Activated T-cell treated with anti-CD3 and anti-CD28 coated beads, Interleukin-2, amount 50 U/mL, for 72 hours (primary cell): ENCODE measurements around the gene UGT1A9. TPM values are rescaled to one million over a fixed set of nuclear protein-coding genes. Genes with fewer than 3 reads are reported as not detected.

Experiments used
- ATAC-seq, 2 donors: fragments of 150-1000 bp; cut with Tn5 transposase; replicated peaks in 1 of 2; 2 replicates each; pipeline ENCODE4 v1.10.0; 2021; ENCODE audit warnings: moderate library complexity in 2 of 2, mild to moderate bottlenecking in 1 of 2
- DNase-seq, 2 donors: peaks; one replicate each; pipeline ENCODE4 v3.0.0; 2021 to 2022; ENCODE audit warnings: mixed read lengths in 1 of 2
- H3K27ac Mint-ChIP-seq: one replicate; pipeline ENCODE4 v1.8.0; 2022; ENCODE audit warnings: mild to moderate bottlenecking, moderate library complexity, mixed read lengths
- H3K27me3 Mint-ChIP-seq: one replicate; pipeline ENCODE4 v1.8.0; 2022; ENCODE audit warnings: low read depth, mixed read lengths
- H3K36me3 Mint-ChIP-seq, 2 donors: one replicate each; pipeline ENCODE4 v1.8.0; 2022; ENCODE audit warnings: mixed read lengths in 2 of 2, mild to moderate bottlenecking in 1 of 2; ENCODE audit not compliant: insufficient read depth in 2 of 2
- H3K4me1 Mint-ChIP-seq: one replicate; pipeline ENCODE4 v1.8.0; 2022; ENCODE audit warnings: low read depth, mixed read lengths
- H3K4me3 Mint-ChIP-seq, 2 donors: one replicate each; pipeline ENCODE4 v1.8.0; 2022; ENCODE audit warnings: mild to moderate bottlenecking in 2 of 2, mixed read lengths in 2 of 2, moderate library complexity in 2 of 2
- H3K9me3 Mint-ChIP-seq, 2 donors: one replicate each; pipeline ENCODE4 v1.8.0; 2022; ENCODE audit warnings: mixed read lengths in 2 of 2
- total RNA-seq, 2 donors: library from RNA; stranded (reverse); gene quantifications; one replicate each; pipeline ENCODE4 v1.2.3, GENCODE V29; 2022

UGT1A9 gene
- total RNA-seq, 2 donors from 2014 or later = not detected

- no peak overlapping the region for H3K27ac Mint-ChIP-seq
- H3K9me3 Mint-ChIP-seq = no peaks in the 10 kb centered on the region
- DNase-seq (no peak), ATAC-seq (no peak)
- peaks cover 23% of the 10 kb centered on the region for H3K27me3 Mint-ChIP-seq
- no peak overlapping the region for H3K4me3 Mint-ChIP-seq
- no peaks in the 10 kb centered on the region for H3K36me3 Mint-ChIP-seq
- peaks cover 8% of the 10 kb centered on the region for H3K4me1 Mint-ChIP-seq
Observed at GRCh38 chr2:233658610-233659009, 13.1 kb upstream of the UGT1A9 start.

DNA sequence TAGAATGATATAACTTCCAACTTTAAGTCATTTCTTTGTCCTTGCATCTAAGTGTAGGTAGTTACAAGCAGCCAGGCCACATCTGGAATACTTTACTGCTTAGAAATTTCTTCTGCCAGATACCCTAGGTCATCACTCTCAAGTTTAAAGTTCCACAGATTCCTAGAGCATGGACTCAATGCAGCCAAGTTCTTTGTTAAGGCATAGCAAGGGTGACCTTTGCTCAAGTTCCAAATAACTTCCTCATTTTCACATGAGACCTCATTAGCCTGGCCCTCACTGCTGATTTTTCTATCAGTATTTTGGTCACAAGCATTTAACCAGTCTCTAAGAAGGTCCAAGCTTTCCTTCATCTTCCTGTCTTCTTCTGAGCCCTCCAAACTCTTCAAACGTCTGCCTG, 7.8 kb upstream of the UGT1A9 start:
- Mint-ChIP-seq H3K9me3 (peaks cover 2 to 6% of the 10 kb centered on the region in 2 donors), H3K4me1 (no peaks in the 10 kb centered on the region), H3K4me3 (no peak overlapping the region)

GRCh38 chr2:233668605-233669260, 3.0 kb upstream of the UGT1A9 start:
- no peak for ATAC-seq
- Mint-ChIP-seq H3K4me3 (no peak overlapping the region), H3K9me3 (peaks cover 2 to 6% of the 10 kb centered on the region in 2 donors), H3K27me3 (no peaks in the 10 kb centered on the region), H3K27ac (no peak overlapping the region), H3K36me3 (no peaks in the 10 kb centered on the region), H3K4me1 (no peaks in the 10 kb centered on the region)
- DNase-seq = no peak

More for the DNA sequence above, 7.8 kb upstream of the UGT1A9 start:
- Mint-ChIP-seq H3K27me3 (peaks cover 16% of the 10 kb centered on the region), H3K36me3 (no peaks in the 10 kb centered on the region), H3K27ac (no peak overlapping the region)
- ATAC-seq (no peak), DNase-seq (no peak)

GRCh38 chr2:233672886-233673285, 1.2 kb downstream of the UGT1A9 start:
- Mint-ChIP-seq H3K4me1 (no peaks in the 10 kb centered on the region), H3K27me3 (peaks cover 15% of the 10 kb centered on the region), H3K27ac (no peak overlapping the region), H3K9me3 (peaks cover 0 to 6% of the 10 kb centered on the region in 2 donors), H3K36me3 (no peaks in the 10 kb centered on the region), H3K4me3 (no peak overlapping the region)
- DNase-seq (no peak), ATAC-seq (no peak)

GRCh38 chr2:233673896-233674295, 2.2 kb downstream of the UGT1A9 start:
- DNase-seq (no peak), ATAC-seq (no peak)
- Mint-ChIP-seq H3K36me3 (no peaks in the 10 kb centered on the region), H3K4me3 (no peak overlapping the region), H3K27me3 (peaks cover 19% of the 10 kb centered on the region), H3K9me3 (no peaks in the 10 kb centered on the region), H3K4me1 (no peaks in the 10 kb centered on the region), H3K27ac (no peak overlapping the region)

GRCh38 chr2:233674314-233674713, 2.6 kb downstream of the UGT1A9 start:
- ATAC-seq (no peak), DNase-seq (no peak)
- Mint-ChIP-seq H3K36me3 (no peaks in the 10 kb centered on the region), H3K27ac (no peak overlapping the region), H3K27me3 (peaks cover 19% of the 10 kb centered on the region), H3K4me3 (no peak overlapping the region), H3K4me1 (no peaks in the 10 kb centered on the region), H3K9me3 (no peaks in the 10 kb centered on the region)

- ATAC-seq (no peak), DNase-seq (no peak)
- Mint-ChIP-seq H3K27me3 (peaks cover 19% of the 10 kb centered on the region), H3K27ac (no peak overlapping the region), H3K36me3 (no peaks in the 10 kb centered on the region), H3K4me1 (no peaks in the 10 kb centered on the region), H3K9me3 (no peaks in the 10 kb centered on the region), H3K4me3 (no peak overlapping the region)
Observed at GRCh38 chr2:233674995-233675394, 3.3 kb downstream of the UGT1A9 start.

GRCh38 chr2:233676046-233676445, 4.3 kb downstream of the UGT1A9 start:
- H3K9me3 Mint-ChIP-seq = no peaks in the 10 kb centered on the region
- H3K4me3 Mint-ChIP-seq = no peak overlapping the region
- no peaks in the 10 kb centered on the region for H3K36me3 Mint-ChIP-seq
- H3K27ac Mint-ChIP-seq = no peak overlapping the region
- no peaks in the 10 kb centered on the region for H3K4me1 Mint-ChIP-seq
- H3K27me3 Mint-ChIP-seq = peaks cover 19% of the 10 kb centered on the region
- ATAC-seq (no peak), DNase-seq (no peak)

- Mint-ChIP-seq H3K4me1 (no peaks in the 10 kb centered on the region), H3K9me3 (no peaks in the 10 kb centered on the region), H3K27me3 (peaks cover 19% of the 10 kb centered on the region), H3K27ac (no peak overlapping the region), H3K4me3 (no peak overlapping the region), H3K36me3 (no peaks in the 10 kb centered on the region)
- DNase-seq (no peak), ATAC-seq (no peak)
Observed at GRCh38 chr2:233679196-233679595, 7.5 kb downstream of the UGT1A9 start.

DNA sequence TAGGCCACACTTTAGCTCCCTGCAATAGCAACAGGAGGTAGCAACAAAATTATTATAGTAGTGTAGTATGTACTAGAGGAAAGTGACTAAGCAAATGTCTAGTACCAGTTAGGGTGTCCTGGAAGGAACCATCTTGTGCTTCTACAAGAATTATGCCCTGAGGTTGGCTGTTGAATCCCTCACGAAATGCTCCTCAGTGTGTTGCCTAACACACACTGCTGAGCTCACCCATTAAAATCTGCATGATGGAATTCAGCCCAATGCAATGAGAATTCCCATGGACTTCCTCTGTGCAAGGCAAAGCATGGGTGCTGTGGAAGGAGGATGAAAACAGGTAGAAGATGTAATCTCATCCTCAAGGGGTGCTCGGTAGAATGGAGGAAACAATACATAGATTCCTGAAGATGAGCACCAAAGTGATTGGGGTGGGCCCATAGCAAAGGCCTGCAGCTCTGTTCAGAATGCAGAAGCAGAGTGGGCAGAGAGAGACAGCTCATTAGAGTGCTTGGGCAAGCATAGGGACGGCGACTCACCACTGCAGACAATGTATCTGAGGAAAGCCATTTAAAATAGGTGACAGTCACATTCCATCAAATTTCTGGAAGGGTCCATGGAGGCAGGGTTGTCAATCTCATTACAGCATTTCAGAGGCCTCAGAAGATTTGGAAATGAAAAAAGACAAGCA, 8.8 kb downstream of the UGT1A9 start:
- no peaks in the 10 kb centered on the region for H3K4me1 Mint-ChIP-seq
- no peaks in the 10 kb centered on the region for H3K9me3 Mint-ChIP-seq
- H3K4me3 Mint-ChIP-seq = no peak overlapping the region
- H3K27ac Mint-ChIP-seq = no peak overlapping the region
- no peaks in the 10 kb centered on the region for H3K36me3 Mint-ChIP-seq
- peaks cover 19% of the 10 kb centered on the region for H3K27me3 Mint-ChIP-seq
- no peak for ATAC-seq
- DNase-seq = no peak

DNA sequence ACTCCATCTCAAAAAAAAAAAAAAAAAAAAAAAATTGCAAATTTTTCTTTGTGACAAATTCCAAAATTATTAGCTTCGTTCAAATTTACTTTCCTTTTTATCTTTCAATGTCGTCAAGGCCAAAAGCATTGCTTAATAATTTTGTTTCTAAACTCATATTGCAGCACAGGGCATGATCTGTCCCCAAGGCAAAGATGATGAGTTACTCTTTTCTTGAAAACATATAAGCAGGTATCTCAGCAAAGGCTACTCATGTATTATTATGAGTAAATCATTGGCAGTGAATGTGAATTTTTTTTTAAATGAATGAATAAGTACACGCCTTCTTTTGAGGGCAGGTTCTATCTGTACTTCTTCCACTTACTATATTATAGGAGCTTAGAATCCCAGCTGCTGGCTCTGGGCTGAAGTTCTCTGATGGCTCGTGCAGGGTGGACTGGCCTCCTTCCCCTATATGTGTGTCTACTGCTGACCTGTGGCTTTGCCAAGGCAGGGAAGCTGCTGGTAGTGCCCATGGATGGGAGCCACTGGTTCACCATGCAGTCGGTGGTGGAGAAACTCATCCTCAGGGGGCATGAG, 9.9 kb downstream of the UGT1A9 start, which contains the start of gene UGT1A7:
Gene UGT1A7 (plus strand): TSS at position 381 of the 579 bp plus-strand sequence. CDS start 37 bp downstream, at position 418.
- no peak for ATAC-seq
- no peak for DNase-seq
- Mint-ChIP-seq H3K27ac (no peak within 1 kb of the TSS), H3K4me3 (no peak within 1 kb of the TSS), H3K9me3 (no peaks in the 10 kb centered on the region), H3K27me3 (peaks cover 10% of the 10 kb centered on the region), H3K36me3 (no peaks in the 10 kb centered on the region), H3K4me1 (no peaks in the 10 kb centered on the region)

GRCh38 chr2:233684640-233685039, 12.9 kb downstream of the UGT1A9 start:
- no peak for DNase-seq
- Mint-ChIP-seq H3K27me3 (no peaks in the 10 kb centered on the region), H3K27ac (no peak overlapping the region), H3K9me3 (no peaks in the 10 kb centered on the region), H3K4me1 (no peaks in the 10 kb centered on the region), H3K4me3 (no peak overlapping the region), H3K36me3 (no peaks in the 10 kb centered on the region)
- no peak for ATAC-seq

DNA sequence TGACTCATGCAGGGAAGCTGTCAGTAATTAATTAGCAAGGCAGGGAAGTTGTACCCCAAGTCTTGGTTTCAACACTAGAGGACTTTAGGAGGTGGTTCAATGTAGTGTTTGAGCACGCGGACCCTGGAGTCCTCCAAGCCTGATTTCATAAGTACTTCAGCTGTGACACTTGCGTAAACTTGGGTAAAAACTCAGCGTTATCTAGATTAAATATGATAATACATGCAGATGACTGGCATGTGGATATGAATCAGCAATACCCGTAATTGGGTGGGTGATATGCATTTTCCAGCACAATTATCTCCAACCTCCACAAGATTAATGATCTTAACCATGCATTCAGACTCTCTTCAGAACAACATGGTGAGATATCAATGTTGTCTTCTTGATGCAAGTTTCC, 15.2 kb downstream of the UGT1A9 start:
- Mint-ChIP-seq H3K9me3 (no peaks in the 10 kb centered on the region), H3K4me3 (no peak overlapping the region), H3K4me1 (no peaks in the 10 kb centered on the region), H3K27ac (no peak overlapping the region), H3K36me3 (no peaks in the 10 kb centered on the region), H3K27me3 (no peaks in the 10 kb centered on the region)
- ATAC-seq (no peak), DNase-seq (no peak)
